Spinal cord (tissue), 10 donors: Measurements from ENCODE around the gene MACROD2. TPM values are rescaled to one million over a fixed set of nuclear protein-coding genes. Genes with fewer than 3 reads are reported as not detected.
A peak's percentile ranks its signal among the peaks of the same experiment; 100 is the strongest.

ENCODE experiments used
- DNase-seq, 6 donors: peaks; one replicate each; pipeline versions ENCODE4 v3.0.0 to v3.0.0-alpha.2; 2013 to 2015; ENCODE audit warnings: low spot score in 6 of 6, low read depth in 4 of 6
- H3K27ac ChIP-seq: one replicate; pipeline ENCODE4 v1.5.1; 2013; ENCODE audit warnings: low read depth, low read length, control low read depth
- H3K27me3 ChIP-seq: one replicate; pipeline ENCODE4 v1.6.1; 2013; ENCODE audit warnings: low read length; ENCODE audit not compliant: control insufficient read depth, insufficient read depth
- H3K36me3 ChIP-seq: one replicate; pipeline ENCODE4 v1.6.1; 2013; ENCODE audit warnings: low read length; ENCODE audit not compliant: control insufficient read depth, insufficient read depth
- H3K4me1 ChIP-seq: one replicate; pipeline ENCODE4 v1.6.1; 2013; ENCODE audit warnings: low read length; ENCODE audit not compliant: control insufficient read depth, insufficient read depth
- H3K4me3 ChIP-seq: one replicate; pipeline ENCODE4 v1.5.1; 2013; ENCODE audit warnings: low read depth, low read length, control low read depth
- H3K9me3 ChIP-seq: one replicate; pipeline ENCODE4 v1.6.1; 2013; ENCODE audit warnings: low read length; ENCODE audit not compliant: control insufficient read depth, insufficient read depth
- WGBS: methylation state at CpG from one replicate; pipeline ENCODE4 v1.1.5; 2013; ENCODE audit warnings: missing lambda C conversion rate; ENCODE audit not compliant: insufficient coverage; 5-methylcytosine and 5-hydroxymethylcytosine counted together
- polyA plus RNA-seq, 2 donors: library from polyadenylated mRNA; unstranded; fragments of 120-200 nt; gene quantifications; one replicate each; pipeline ENCODE4 v1.2.1, GENCODE V29; 2013; ENCODE audit not compliant: insufficient read length in 2 of 2
- total RNA-seq, 2 donors: library from RNA; depleted of rRNA in 1 of 2; stranded (reverse); fragments of 120-200 nt in 1 of 2; fragments of >200 nt in 1 of 2; gene quantifications; one replicate each; pipeline versions ENCODE4 v1.2.3 to v1.2.4, GENCODE V29; 2013 to 2014
- donor health status: healthy.

MACROD2 gene
- total and polyA plus RNA-seq, 4 donors, result 16.2 to 34.0 (median 23.6) TPM

DNA sequence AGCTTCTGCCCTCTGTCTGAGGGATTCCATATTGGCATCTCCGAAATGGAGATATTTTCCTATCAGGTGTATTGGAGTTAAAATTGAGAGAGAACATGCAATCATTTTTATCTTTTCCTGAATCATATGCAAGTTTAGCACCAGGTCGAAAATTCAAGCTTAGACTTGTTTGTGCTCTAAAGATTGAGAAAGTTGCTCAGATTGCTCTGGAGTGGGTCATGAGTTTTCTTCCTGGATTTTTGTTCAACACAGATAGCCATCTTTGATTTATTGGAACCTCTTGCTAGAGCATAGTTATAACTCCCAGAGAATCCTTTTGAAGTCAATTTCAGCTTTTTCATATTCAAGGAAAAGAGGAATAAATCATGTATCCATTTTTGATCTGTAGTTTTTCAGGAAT, 715.6 kb downstream of the MACROD2 start:
- no peaks in the 10 kb centered on the region for H3K36me3 ChIP-seq
- DNase-seq, result no peak
- H3K4me1 ChIP-seq, result no peaks in the 10 kb centered on the region
- no peaks in the 10 kb centered on the region for H3K9me3 ChIP-seq
- H3K4me3 ChIP-seq, result no peak overlapping the region
- no CpG with 5 or more reads among the region's 2 CpGs for WGBS
- H3K27ac ChIP-seq, result no peak overlapping the region
- H3K27me3 ChIP-seq, result no peaks in the 10 kb centered on the region

DNA sequence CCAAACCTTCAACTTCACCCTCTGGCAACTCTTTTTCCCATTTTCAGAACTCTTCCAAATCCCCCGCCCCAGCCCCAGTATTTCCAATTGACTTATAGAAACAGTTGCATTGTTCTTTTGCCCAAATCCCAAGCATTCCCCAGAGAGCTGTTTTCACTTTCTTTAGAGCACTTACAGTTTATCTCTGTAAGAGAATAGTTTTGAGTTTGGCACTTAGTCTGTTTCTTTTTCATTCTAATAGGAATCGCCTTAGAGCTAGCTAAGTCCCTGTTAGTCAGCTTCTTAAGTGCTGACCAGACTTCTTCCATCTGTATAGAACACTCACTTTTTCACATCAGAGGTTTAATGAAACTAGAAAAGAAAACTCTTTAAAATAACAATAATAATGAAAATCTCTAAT, 716.3 kb downstream of the MACROD2 start:
- Histone ChIP-seq H3K9me3 (no peaks in the 10 kb centered on the region), H3K4me3 (no peak overlapping the region), H3K27ac (no peak overlapping the region), H3K36me3 (no peaks in the 10 kb centered on the region), H3K27me3 (no peaks in the 10 kb centered on the region), H3K4me1 (no peaks in the 10 kb centered on the region)
- WGBS, result no CpG with 5 or more reads among the region's 2 CpGs
- peak in 2 of 6 donors; percentile 63 to 70 for DNase-seq

DNA sequence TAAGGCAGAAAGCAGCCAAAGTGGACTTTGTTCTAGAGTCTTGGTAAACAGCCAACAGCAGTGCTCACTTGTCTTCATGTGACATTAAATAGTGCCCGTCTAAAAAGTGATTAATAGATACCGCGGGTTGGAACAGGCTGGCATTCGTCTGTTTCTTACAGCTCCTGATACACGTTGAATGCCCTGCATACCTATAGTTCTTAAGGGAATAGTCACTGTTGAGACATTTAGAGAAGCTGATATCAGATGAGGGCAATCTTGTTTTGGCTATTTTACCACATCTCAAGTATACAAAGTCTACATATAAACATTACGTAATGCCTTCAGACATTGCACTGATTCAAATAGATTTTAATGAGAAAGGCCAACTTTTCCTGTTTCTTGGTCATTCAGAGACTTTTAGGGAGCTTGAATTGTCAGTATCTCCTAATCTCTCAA, 717.0 kb downstream of the MACROD2 start:
- no peaks in the 10 kb centered on the region for H3K27me3 ChIP-seq
- no peaks in the 10 kb centered on the region for H3K36me3 ChIP-seq
- H3K4me1 ChIP-seq, result no peaks in the 10 kb centered on the region
- H3K27ac ChIP-seq, result no peak overlapping the region
- WGBS, result 0% methylated on average over 1 of the region's 6 CpGs
- peak in 1 of 6 donors; percentile 51 for DNase-seq
- no peaks in the 10 kb centered on the region for H3K9me3 ChIP-seq
- no peak overlapping the region for H3K4me3 ChIP-seq

DNA sequence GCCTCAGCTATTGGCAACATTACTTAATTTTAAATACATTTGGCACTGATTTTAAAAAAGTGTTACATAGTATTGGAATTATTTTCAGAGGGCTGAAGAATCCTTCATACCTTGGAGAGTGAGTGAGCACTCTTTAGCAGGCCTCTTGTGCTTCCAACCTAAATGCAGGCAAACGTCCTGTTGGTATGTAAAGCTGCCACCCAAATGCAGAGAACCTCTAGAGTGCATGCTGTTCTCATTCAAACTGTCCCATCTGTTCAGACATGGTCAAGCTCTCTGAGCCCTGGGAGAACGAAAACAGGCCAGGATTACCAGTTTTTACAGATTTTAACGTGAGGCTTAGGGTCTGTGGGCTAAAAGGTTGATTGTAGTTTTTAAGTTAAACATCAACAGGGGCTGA, 720.1 kb downstream of the MACROD2 start:
- no peak for DNase-seq
- WGBS, result 60% methylated on average over 2 of the region's 3 CpGs

DNA sequence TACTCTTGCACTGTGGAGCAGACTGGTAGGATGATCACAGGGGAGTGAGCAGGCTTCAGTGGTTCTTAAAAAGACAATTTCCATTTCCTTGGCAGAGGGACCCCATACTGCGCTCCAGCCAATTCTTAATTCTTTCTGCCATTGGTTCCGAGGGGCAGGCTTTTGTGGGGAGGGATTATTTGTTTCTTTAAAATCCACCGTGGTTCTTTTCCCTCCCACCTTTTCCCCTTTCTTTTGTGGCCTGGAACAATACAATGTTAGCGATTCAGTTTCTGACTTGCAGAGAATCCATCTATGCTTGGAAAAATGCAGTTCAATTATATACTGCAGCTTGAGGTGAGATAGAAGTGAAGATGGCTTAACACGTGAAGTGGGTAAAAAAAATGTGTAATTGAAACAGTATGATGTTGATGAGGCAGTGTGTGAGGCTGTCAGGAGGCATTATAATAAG, 721.1 kb downstream of the MACROD2 start:
- H3K4me3 ChIP-seq, result no peak overlapping the region
- H3K9me3 ChIP-seq, result no peaks in the 10 kb centered on the region
- no peak overlapping the region for H3K27ac ChIP-seq
- H3K4me1 ChIP-seq, result no peaks in the 10 kb centered on the region
- no peaks in the 10 kb centered on the region for H3K36me3 ChIP-seq
- no peaks in the 10 kb centered on the region for H3K27me3 ChIP-seq
- DNase-seq, result peak in 2 of 6 donors; percentile 71 to 82
- WGBS, result 33% methylated on average over 1 of the region's 5 CpGs

More for the DNA sequence above, 720.1 kb downstream of the MACROD2 start:
- Histone ChIP-seq H3K4me3 (no peak overlapping the region), H3K27me3 (no peaks in the 10 kb centered on the region), H3K27ac (no peak overlapping the region), H3K9me3 (no peaks in the 10 kb centered on the region), H3K36me3 (no peaks in the 10 kb centered on the region), H3K4me1 (no peaks in the 10 kb centered on the region)

DNA sequence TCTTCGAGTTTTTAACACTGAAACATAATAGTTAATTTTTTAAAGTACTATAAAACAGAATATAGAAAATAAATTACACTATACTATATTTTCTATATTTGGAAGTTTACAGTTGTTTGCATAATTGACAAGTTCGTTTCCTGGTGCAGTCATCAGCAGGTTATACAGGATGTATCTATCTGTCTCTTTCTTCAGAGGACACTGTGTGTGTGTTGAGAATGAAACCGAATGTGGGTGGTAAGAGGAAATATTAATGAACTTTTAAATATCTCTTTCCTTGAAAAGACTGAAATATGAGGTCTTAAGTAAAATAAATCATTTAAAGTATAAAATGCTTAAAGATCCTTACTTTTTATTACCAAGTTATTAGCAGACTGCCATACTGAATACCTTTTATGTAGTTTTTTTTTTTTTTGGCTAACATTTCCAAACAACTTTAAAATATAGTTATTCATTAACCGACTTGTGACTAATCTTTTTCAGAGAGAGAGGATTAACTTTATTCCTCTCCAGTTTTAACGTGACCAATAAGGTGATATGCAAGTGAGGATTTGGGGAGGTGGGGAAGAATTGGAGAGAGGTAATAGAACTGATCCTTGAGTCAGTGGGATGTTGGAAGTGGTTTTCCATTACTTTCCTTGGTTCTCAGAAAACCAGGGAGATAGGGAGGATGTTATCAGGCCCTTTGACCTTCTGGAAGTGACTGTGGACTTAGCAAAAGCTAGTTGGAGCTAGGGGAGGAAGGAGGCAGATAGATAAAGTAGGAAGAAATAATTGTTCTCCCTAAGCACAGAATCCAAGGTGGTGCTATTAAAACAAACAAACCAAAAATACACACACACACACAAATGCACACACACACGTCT, 722.1 kb downstream of the MACROD2 start:
- DNase-seq, result no peak
- Histone ChIP-seq H3K36me3 (no peaks in the 10 kb centered on the region), H3K4me3 (no peak overlapping the region), H3K27ac (no peak overlapping the region), H3K9me3 (no peaks in the 10 kb centered on the region), H3K27me3 (no peaks in the 10 kb centered on the region), H3K4me1 (no peaks in the 10 kb centered on the region)
- WGBS, result 100% methylated on average over 1 of the region's 6 CpGs

DNA sequence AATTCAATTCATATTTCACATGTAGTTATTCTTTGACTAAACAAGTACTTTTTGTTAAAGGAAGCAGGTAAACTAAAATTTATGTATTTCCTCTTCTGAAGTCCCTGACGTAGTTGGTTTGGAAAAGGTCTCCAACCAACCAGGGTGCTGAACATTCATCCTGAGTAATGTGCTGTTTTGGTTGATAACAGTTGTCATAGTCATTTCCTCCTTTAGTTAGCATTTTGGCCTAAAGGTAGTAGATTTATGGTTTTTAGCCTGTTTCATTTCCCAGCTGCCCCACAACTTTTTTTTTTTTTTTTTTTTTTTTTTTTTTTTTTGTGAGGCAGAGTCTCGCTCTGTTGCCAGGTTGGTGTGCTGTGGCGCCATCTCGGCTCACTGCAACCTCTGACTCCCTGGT, 724.9 kb downstream of the MACROD2 start:
- WGBS, result no CpG with 5 or more reads among the region's 4 CpGs

DNA sequence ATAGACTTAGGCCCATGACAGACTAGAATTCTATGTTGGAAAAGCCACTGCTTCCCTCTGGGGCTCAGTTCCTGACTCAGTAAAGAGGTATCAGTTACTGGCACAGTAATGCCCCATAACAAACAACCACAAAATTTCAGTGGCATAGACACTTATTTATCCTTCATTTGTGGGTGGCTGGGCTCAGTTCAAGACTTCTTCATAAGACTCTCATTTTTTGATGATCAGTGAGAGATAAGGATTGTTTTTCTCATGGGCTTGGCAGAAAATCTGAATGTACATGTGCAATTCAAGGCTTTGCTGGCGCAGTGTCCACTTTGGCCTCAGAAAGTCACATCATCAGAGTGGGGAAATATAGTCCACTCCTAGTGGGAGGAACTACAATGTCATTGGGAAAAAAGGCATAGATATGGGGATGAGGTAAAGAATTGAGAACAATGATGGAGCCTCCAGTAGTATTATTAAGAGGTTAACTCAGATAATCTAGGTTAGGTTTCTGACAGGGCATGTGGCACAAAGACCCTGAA, 726.7 kb downstream of the MACROD2 start:
- Histone ChIP-seq H3K27me3 (no peaks in the 10 kb centered on the region), H3K4me3 (no peak overlapping the region), H3K36me3 (no peaks in the 10 kb centered on the region), H3K4me1 (no peaks in the 10 kb centered on the region), H3K9me3 (no peaks in the 10 kb centered on the region), H3K27ac (no peak overlapping the region)
- DNase-seq, result no peak
- 93% methylated on average over 1 of the region's 1 CpG for WGBS

More for the DNA sequence above, 724.9 kb downstream of the MACROD2 start:
- Histone ChIP-seq H3K4me3 (no peak overlapping the region), H3K27me3 (no peaks in the 10 kb centered on the region), H3K4me1 (no peaks in the 10 kb centered on the region), H3K27ac (no peak overlapping the region), H3K9me3 (no peaks in the 10 kb centered on the region), H3K36me3 (no peaks in the 10 kb centered on the region)
- no peak for DNase-seq

DNA sequence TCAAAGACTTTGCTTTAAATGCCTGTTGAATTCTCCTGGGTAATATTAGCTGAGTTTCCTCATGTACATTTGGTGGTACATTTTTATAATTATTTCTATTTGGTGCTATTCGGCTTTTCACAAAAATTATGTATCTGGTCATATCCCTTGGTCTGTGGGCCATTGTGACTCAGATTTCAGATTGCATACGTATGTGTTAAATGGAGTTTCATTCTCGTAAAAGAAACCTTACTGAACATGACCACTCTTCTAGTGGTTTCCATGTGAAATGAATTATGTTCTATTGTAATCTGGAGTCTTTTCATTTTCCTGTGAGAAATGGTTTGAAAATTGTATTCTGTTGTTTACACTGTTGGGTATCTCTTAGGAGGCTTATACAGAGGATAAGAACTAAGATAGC, 728.3 kb downstream of the MACROD2 start:
- Histone ChIP-seq H3K36me3 (no peaks in the 10 kb centered on the region), H3K27ac (no peak overlapping the region), H3K4me3 (no peak overlapping the region), H3K4me1 (no peaks in the 10 kb centered on the region), H3K27me3 (no peaks in the 10 kb centered on the region), H3K9me3 (no peaks in the 10 kb centered on the region)
- DNase-seq, result no peak
- WGBS, result no CpG with 5 or more reads among the region's 3 CpGs

DNA sequence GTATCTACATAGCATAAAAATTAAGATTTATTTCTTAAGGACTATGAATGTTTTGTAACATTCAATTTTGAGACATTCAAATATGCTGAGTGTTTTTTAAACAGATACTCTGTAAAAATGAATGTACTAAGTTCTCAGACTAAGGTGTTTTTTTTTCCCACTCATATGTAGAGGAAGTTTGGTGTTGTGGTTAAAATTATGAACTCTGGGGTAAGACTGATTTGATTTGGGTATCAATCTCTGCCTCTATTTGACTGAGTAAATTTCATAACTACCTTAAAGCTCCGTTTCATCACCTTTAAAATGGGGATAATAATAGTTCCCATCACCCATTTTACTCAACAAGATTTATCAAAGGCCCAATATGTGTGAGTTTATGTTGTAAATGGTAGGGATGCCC, 728.7 kb downstream of the MACROD2 start:
- Histone ChIP-seq H3K4me1 (no peaks in the 10 kb centered on the region), H3K9me3 (no peaks in the 10 kb centered on the region), H3K4me3 (no peak overlapping the region), H3K36me3 (no peaks in the 10 kb centered on the region), H3K27me3 (no peaks in the 10 kb centered on the region), H3K27ac (no peak overlapping the region)
- no peak for DNase-seq
- WGBS, result no CpG with 5 or more reads among the region's 1 CpG
